ENCODE measurements around the gene PTPRA.
"Not testable (repeated sequence)": the region's sequence is repeated elsewhere in the genome, so short reads cannot be mapped to it uniquely, and the experiment has no call there.

Gene PTPRA

GRCh38 chr20:2889797-2890196, 16.5 kb downstream of the PTPRA start:
- no peak for DNase-seq

GRCh38 chr20:2890742-2891141, 17.5 kb downstream of the PTPRA start:
- no peak for DNase-seq

GRCh38 chr20:2891343-2891742, 18.1 kb downstream of the PTPRA start:
- no peak for DNase-seq

- no peak for DNase-seq
Observed at GRCh38 chr20:2892376-2892775, 19.1 kb downstream of the PTPRA start.

- DNase-seq = no peak
Observed at GRCh38 chr20:2894221-2894620, 20.9 kb downstream of the PTPRA start.

GRCh38 chr20:2895154-2895553, 21.9 kb downstream of the PTPRA start:
- not testable (repeated sequence) for DNase-seq

- no peak for DNase-seq
Observed at GRCh38 chr20:2899243-2899642, 26.0 kb downstream of the PTPRA start.

GRCh38 chr20:2900845-2901592, 27.7 kb downstream of the PTPRA start:
- DNase-seq = no peak

GRCh38 chr20:2902291-2902690, 29.0 kb downstream of the PTPRA start:
- DNase-seq = no peak

GRCh38 chr20:2902818-2903217, 29.5 kb downstream of the PTPRA start:
- DNase-seq = no peak

GRCh38 chr20:2903686-2904085, 30.4 kb downstream of the PTPRA start:
- no peak for DNase-seq

- DNase-seq = no peak
Observed at GRCh38 chr20:2907519-2907918, 34.2 kb downstream of the PTPRA start.

- DNase-seq = no peak
Observed at GRCh38 chr20:2909953-2910352, 36.7 kb downstream of the PTPRA start.

GRCh38 chr20:2911200-2911599, 37.9 kb downstream of the PTPRA start:
- no peak for DNase-seq

GRCh38 chr20:2914160-2914559, 40.9 kb downstream of the PTPRA start:
- DNase-seq = peak in 1 of 2 experiments; percentile 21

GRCh38 chr20:2917266-2917665, 44.0 kb downstream of the PTPRA start:
- no peak for DNase-seq

- no peak for DNase-seq
Observed at GRCh38 chr20:2918096-2919049, 45.1 kb downstream of the PTPRA start.

- no peak for DNase-seq
Observed at GRCh38 chr20:2919518-2920245, 46.4 kb downstream of the PTPRA start.

- DNase-seq = no peak
Observed at GRCh38 chr20:2920473-2920872, 47.2 kb downstream of the PTPRA start.

- DNase-seq = no peak
Observed at GRCh38 chr20:2921506-2921905, 48.2 kb downstream of the PTPRA start.

GRCh38 chr20:2922957-2923356, 49.7 kb downstream of the PTPRA start:
- no peak for DNase-seq

GRCh38 chr20:2930538-2930937, 57.3 kb downstream of the PTPRA start:
- no peak for DNase-seq

- DNase-seq = no peak
Observed at GRCh38 chr20:2932498-2932897, 59.2 kb downstream of the PTPRA start.

Measured in SW 1271 (cell line).